Measurements from ENCODE around the gene HPX.

GRCh38 chr11:6488821-6489220, 48.0 kb upstream of the HPX start:
- no peak for TF ChIP-seq EP300 (IDR thresholded peaks at IDR 0.05)
- TF ChIP-seq CTCF (IDR thresholded peaks at IDR 0.05), result no peak
- no peak for TF ChIP-seq POLR2A (IDR thresholded peaks at IDR 0.05)
